ENCODE measurements around the gene TYR. TPM values are rescaled to one million over a fixed set of nuclear protein-coding genes. Genes with fewer than 3 reads are reported as not detected.
"Not testable (repeated sequence)": the region's sequence is repeated elsewhere in the genome, so short reads cannot be mapped to it uniquely, and the experiment has no call there.

Gene TYR
- total RNA-seq, 1 donor from 2014 or later, result 1.4 TPM

DNA sequence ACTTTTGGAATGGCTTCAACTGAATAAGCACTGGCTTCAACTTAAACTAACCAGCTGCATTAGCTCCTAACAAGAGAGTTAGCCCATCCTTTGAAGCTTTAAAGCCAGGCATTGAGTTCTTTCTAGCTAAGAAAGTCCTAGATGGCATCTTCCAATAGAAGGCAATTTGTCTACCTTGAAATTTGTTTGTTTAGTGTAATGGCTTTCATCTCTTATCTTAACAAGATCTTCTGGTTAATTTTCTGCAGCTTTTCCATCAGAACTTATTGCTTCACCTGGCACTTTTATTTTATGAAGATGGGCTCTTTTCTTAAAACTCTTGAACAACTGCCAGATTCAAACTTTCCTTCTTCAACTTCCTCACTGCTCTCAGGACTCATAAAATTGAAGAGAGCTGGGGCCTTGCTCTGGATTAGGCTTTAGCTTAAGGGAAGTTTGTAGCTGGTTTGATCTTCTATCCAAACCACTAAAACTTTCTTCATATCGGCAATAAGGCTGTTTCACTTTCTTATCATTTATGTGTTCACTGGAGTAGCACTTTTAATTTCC is 94.9 kb downstream of the TYR start:
- DNase-seq (ENCODE audit: low spot score), result peak; percentile 3

DNA sequence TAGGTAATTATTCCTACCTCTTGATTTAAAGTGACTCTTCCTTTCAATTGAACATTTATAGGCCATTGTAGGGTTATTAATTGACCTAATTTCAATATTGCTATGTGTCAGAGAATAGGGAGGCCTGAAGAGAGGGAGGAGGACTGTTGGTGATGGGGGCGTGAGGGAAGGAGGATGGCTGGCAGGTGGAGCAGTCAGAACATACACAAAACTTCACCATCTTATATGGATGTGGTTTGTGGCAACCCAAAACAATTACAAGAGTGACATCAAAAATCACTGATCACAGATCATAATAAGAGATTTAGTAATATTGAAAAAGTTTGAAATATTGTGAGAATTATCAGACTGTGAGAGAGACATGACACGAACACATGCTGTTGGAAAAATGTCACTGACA is 95.5 kb downstream of the TYR start:
- not testable (repeated sequence) for DNase-seq (ENCODE audit: low spot score)

DNA sequence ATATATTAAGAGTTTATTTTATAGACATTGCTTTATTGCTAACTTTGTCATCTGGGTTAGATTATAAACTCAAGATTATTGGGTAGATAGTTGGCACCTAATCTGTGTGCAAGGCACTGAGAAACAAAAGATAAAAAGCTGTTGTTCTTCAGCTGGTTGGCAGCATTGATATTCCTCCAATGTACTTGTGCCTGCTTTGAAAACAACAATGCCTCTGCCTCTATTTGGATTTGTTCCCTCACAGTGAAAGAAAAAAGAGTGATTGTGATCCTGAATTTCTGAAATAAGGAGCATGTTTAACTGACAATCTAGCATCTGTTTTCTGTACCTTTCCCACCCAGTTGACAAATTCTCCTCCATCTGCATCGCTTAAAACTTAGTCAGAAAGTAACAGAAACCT is 98.3 kb downstream of the TYR start:
- DNase-seq (ENCODE audit: low spot score), result no peak

DNA sequence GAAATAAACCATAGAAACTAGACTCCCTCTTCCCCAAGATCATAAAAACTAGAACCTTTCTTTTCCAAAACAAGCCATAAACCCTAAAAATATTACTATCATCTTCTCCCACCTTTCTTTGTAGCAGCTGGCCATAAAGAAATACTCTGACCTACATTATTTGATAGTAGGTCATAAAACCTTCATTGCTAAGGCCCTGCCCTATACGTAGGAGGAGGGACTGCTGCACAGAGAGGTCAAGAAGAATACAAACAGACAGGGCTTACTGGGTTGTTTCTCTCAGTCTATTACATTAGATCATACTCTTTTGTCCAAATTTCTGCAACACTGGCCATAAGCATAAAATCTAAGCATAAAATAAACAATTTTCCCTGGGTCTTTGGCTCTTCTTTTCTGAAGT is 101.5 kb downstream of the TYR start:
- no peak for DNase-seq (ENCODE audit: low spot score)

DNA sequence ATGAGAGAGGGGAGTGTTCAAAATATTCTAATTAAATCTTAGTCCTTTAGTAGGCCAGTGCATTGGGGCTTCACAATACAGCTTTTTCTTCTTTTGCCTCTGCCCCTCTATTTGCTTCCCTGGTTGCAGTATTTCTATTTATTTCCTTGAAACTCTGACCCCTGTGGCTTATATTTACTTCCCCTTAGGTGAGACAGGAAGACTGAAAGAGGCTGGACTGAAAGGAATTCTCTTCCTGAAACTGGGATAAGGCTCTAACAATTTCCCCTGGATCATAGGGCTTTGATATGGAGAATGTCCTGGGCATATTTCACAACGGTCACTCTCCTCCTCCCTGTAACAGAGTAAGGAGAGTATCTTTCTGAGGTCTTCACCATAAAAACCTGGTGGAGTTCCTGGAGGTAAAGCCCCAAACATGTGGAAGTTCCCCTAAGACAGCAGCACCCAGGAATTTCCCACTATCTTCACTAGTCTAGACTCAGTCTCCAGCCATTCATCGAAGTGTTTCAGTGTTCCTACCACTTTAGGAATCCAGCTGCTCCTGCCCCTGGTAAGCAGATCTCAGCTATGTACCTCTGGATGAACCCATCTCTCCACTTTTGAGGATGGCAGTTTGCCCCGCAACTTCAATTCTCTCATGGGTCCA is 103.5 kb downstream of the TYR start:
- not testable (repeated sequence) for DNase-seq (ENCODE audit: low spot score)

DNA sequence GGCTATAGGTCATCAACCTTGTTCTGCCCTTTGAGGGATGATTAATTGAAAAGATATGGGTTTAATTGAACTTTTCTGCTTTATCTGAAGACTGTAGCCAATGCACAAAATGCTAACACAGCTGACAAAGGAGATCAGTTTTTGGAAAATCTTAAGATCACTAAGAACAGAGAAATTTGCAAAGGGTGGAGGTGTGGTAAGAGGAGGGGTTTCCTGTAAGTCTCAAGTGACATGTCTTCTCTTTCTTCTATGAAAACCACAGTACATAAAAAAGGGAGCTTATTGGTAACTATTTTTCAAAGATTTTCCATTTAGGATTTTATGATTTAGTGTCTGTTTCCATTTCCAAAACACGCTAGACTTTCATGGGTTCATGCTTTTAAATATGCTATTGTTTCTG is 108.9 kb downstream of the TYR start:
- not testable (repeated sequence) for DNase-seq (ENCODE audit: low spot score)

DNA sequence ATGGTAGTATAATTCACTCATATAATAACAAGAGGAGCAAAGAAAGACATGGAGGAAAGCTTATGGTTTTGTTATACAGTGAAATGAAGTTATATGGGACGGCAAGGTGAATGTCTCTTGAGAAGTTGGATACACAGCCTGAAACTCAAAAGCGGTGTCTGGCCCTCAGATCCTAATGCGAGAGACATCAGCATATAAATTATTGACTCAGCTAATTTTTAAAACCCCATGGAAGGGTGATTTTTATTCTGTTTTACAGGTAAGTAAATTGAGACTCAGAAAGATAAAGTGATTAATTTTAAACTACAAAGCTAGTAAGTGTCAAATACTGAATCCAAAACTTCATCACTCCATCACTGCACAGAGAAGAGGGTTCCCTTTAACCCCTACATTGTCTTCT is 110.3 kb downstream of the TYR start:
- DNase-seq (ENCODE audit: low spot score), result not testable (repeated sequence)

DNA sequence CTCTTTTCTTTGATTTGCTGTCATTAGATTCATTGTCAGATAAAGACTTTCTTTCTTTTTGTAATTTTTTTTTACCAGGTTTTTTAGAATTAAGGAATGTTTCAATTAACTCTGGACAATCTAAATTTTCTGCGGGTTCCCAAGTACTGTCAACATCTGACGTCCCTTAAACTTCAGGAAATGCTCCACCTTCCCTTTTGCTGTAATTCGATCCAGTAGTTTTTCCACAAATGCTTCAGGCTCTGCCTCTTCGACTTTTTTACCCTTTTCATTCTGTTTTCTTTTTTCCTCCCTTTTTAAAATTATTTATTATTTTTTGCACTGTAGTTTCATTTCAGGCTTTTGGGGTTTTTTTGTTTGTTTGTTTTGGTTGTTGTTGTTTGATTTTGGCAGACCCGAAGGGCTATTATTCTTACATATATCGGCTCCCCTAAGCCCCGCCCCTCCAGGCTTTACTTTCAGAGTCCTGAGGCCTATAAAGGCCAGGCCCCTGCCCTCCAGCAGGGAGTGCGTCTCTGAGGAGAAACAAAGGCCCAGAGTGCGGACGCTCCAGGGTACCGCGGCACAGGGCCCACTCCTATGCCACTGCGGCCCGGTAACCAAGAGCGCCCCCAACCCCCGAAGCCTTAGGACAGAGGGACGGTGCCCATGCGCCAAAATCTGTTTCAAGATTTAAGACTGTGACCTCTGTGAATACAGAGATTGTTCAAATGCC is 116.4 kb downstream of the TYR start:
- DNase-seq (ENCODE audit: low spot score), result peak; percentile 20

DNA sequence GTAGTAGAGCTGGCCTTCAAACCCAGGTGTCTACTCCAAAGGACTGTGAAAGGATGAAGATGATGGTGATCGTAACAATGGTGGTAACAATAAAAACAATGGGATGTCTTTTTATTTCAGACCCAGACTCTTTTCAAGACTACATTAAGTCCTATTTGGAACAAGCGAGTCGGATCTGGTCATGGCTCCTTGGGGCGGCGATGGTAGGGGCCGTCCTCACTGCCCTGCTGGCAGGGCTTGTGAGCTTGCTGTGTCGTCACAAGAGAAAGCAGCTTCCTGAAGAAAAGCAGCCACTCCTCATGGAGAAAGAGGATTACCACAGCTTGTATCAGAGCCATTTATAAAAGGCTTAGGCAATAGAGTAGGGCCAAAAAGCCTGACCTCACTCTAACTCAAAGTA is 117.3 kb downstream of the TYR start:
- not testable (repeated sequence) for DNase-seq (ENCODE audit: low spot score)

DNA sequence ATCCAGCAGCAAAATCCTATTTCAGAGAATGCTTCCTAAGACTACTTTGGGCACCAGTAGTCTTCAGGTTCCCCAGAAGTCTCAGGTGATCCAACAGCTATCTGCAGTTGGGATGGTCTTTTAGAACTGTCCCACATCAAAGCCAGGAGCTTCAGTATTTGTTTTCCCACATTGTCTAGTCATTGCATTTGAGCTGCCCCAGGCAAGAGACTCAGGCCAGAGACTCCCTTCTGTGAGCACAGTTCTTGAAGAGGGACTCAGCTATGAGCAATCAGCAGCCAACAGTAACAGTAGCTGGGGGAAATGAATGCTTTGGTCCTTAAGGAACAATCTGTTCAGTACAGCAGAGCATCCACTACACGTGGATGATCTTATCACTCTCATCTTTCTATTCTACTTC is 125.4 kb downstream of the TYR start:
- not testable (repeated sequence) for DNase-seq (ENCODE audit: low spot score)

DNA sequence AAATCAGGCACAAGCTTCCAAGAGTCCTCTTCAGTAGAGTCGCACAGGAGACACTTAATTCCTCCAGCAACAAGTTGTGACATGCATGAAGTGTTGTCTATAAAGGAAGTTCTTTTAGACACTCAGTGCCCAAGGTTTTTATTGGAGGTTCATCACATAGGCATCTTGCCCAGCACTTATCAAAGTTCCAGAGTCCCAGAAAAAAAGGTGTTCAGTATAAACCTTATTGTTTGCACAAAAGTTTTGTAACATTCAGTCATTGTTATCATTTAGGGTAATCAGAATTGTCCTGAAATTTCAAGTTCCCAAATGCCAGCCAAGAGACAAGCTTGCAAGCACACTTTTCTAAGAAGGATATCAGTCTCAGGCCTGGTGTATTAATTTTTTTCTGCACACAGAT is 130.6 kb downstream of the TYR start:
- not testable (repeated sequence) for DNase-seq (ENCODE audit: low spot score)

DNA sequence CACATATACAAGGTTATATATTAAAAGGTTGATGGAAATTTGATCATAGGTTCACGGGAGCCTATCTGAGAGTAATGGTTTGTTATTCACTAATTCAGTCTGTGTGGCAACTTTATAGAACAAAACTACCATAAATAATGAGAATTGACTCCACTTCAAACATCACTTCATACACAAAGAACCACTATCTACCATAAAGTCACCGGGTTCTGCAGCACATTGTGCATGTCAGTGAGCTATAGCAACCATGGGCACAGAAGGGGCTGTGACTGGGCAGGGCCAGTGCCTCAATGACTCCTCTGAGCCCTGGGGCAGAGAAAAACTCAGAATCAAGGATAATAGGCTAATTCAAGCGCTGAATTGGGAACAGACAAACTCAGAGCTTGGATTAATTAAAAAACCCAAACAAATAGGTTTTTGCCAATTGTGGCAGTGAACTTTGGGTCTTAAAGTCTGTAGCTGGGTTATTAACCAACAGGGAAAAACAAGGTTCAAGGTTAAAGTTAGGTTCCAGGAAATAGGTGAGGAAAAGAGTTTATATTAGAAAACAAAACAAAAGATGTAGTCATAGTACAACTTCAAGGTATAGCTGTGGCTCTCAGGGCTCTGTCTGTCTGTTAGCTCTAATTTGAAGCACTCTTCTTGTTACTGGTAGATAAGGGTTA is 131.8 kb downstream of the TYR start:
- not testable (repeated sequence) for DNase-seq (ENCODE audit: low spot score)

DNA sequence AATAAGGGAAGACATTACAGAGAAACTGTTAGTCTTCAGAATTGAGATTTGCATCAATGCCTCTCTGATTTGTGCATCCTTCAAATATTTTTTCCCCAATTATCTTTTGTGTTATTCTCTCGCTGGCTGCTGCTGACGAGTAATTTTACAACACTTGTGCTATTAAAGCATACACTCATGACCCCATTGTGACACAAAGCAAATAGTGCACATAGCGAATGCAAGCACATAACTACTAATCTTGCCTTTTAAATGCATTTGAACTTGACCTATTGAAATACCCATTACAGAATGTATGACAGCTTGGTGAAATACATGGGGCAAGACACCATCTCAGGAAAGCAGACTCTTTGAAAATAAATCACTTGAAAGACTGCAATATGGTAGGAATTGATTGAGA is 132.9 kb downstream of the TYR start:
- not testable (repeated sequence) for DNase-seq (ENCODE audit: low spot score)

DNA sequence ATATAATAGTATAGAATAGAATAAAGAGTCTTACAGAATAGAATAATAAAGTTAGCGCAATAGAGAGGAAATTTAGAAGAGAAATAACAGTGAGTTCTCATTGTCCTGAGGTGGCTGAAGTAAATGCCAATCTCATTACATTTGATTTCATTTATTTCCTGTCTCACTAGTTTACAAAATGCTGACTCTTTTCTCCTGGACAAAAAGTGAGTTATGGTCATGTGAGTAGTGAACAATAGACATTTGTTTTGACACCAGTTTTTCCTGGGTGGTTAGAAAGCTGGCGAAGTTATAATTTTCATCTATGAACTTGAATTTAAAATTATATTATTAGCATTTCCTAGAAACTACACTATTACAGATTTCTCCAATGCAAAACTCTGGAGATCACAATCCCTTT is 143.7 kb downstream of the TYR start:
- DNase-seq (ENCODE audit: low spot score), result no peak

DNA sequence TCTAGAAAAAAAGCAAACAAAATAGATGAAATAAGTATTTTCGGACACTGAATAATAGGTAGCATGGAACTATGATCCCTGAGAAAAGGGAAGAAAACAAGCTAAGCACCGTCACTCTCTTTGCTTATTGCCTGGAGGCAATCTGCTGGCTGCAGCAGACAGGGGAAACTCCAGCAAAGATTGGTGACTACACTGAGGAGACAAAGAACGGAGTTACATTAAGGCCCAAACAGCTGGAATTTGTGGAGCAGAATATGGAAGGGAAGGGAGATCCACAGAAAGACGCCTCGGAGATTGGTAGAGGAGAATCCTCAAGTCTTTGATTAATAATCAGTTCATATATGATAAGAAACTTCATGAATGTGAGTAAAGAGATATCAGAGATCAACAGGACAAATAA is 150.2 kb downstream of the TYR start:
- DNase-seq (ENCODE audit: low spot score), result peak; percentile 6

DNA sequence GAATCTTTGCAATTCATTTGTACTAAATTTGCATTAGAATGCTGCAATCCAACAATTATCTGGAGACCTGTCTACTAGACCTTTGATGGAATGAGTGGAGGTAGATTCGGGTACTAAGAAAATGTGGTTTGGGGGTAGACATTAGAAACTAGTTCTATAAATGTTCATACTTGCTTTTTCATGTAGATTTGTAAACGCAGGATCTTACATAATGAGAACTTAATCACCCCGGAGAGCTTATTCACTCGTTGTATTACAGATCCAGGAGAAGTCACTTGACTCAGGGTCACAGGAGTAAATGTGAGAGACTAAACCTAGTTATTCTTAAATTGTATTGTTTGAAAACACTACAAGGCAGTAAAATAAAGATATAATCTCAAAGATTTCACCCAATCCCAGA is 154.3 kb downstream of the TYR start:
- DNase-seq (ENCODE audit: low spot score), result not testable (repeated sequence)

DNA sequence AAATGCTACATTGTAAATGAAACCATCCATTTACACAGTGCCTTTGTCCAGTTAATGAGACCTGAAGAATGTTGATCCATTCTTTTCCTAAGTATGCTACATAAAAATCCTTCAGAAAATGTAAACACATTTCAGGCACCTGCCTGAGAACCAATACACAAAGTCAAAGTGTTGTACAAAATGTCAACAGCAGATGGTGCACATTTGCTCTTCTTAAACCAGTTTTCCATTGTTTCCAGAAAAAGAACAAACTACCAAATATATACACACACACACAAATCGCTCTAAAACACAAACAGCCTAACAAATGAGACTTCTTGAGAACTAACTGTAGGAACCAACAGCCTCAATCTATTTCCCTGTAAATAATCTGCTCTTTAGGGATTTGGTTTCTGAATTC is 156.0 kb downstream of the TYR start:
- DNase-seq (ENCODE audit: low spot score), result peak; percentile 25

DNA sequence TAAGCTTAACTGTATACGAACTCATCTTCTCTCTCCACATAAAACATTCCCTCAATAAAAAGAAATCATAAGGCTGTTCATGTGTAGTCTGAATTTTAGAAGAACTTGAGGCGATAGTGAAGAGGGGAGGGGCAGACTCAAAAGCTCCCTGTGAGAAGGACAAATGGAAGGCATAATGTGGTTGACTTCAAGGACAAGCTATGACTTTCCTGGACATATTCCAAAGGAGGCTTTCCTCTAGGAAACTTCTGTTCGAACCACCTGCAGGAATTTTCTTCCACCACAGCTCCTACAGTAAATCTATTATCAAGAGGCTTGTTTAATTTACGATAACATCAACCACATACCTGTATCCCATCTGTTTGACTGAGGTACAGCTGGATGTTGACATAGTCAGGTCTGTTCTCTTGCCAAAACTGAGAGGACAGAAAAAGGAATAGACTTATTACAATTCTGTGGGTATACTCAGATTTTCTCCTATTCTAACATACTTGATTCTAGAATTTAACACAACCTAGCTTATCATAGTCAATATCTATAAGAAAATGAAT is 159.5 kb downstream of the TYR start:
- DNase-seq (ENCODE audit: low spot score), result not testable (repeated sequence)

DNA sequence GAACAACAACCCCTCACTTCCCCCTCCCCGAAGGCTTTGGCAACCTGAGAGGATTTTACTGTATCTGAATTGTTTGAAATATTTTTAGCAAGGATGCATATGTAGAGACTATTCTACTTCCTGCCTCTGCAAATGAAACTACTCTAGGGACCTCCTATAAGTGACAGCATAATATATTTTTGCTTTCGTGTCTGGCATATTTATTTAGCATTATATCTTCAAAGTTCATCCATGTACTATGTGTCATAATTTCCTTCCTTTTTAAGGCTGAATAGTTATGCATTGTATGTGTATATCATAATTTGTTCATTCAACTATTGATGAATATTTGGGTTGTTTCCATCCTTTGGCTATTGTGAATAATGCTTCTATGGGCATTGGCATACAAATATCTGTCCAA is 160.4 kb downstream of the TYR start:
- DNase-seq (ENCODE audit: low spot score), result not testable (repeated sequence)

DNA sequence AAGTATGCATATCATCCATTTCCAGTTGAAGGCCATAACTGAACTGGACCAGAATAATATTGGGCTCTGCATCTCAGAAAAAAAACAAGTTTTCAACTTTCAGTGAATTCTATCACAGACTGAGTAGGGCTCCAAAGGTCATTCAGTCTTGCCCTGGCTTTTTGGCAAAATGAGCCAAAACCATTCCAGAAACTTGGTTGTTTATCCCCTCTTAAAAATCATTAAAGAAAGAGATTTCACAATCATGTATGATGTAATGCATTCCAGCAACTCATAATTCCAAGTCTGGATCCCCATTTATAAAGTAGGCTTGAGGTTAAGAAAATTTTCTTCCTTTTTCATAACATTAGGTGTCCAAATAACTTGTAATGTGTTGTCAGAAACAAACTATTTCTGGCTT is 162.8 kb downstream of the TYR start:
- DNase-seq (ENCODE audit: low spot score), result peak; percentile 10

DNA sequence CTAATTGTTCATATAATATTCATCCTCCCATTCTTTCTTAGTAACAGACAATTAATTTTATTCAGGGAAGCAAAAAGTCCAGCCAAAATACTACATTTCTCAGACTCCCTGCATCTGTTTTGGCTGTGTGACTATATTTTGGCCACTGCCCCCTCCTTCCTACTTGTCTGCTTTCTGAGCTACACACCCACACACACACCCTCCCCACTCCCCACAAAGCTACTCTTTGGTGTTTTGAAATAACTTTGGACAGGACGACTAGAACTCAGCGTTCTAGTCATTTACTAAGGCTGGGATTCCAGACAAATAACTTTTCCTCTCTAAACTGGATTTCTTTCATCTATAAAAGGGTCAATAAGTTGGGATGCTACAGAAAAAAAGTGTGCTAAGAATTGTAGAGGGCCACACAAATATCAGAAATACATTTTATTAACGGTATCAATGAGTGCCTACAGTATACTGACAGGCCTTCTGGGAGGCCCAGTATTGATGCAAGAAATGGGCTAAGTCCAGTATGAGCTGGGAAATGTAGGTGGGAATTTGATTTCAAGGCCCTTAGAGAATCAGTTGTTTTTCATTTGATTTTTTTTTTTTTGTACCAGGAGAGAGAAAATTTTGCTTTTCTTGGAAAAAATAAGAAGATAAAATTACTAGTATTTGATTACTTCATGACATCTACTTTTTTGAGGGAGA is 165.4 kb downstream of the TYR start:
- not testable (repeated sequence) for DNase-seq (ENCODE audit: low spot score)
